HCT116 (cell line): Measurements from ENCODE around the gene HUS1. TPM values are rescaled to one million over a fixed set of nuclear protein-coding genes. Genes with fewer than 3 reads are reported as not detected.
A peak's percentile ranks its signal among the peaks of the same experiment; 100 is the strongest.

ENCODE experiments used
- ATAC-seq: fragments of 200-7000 bp; cut with Tn5 transposase; 2 replicates; pipeline ENCODE4 v1.9.1; 2020; ENCODE audit warnings: mild to moderate bottlenecking, moderate library complexity
- BruUV-seq: library from RNA; stranded (reverse); fragments of 400-500 nt; replicated peaks from 2 replicates; lab custom pipeline; 2021; lab: Mats Ljungman, UMichigan
- CTCF ChIA-PET: fragments of 300-600 bp; sonication (Branson Sonifier 250); formaldehyde crosslinking; loops from one replicate; lab custom pipeline; 2021; ENCODE audit warnings: antibody characterized with exemption; lab: Charles Lee
- POLR2A ChIA-PET: fragments of 300-600, 350-600 bp; sonication (Branson Sonifier 250); formaldehyde crosslinking; loops from one replicate; lab custom pipeline; 2021; ENCODE audit warnings: antibody characterized with exemption; lab: Charles Lee
- RAD21 ChIA-PET, 2 experiments: fragments of 300-600 bp; sonication (Branson Sonifier 250); formaldehyde crosslinking; loops; one replicate each; lab custom pipeline; 2023; ENCODE audit warnings: low total read pairs in 2 of 2; ENCODE audit not compliant: uncharacterized antibody in 2 of 2, unreplicated experiment in 2 of 2, low non-redundant PET in 1 of 2; lab: Charles Lee
- DNase-seq: peaks from one replicate; pipeline ENCODE4 v3.0.0-alpha.2; 2010; ENCODE audit warnings: low read depth, low spot score
- H2AFZ ChIP-seq: fragments of 200-600 bp; shearing (Covaris generic), sonication (generic); 2 replicates; pipeline ENCODE4 v1.6.1; 2017; ENCODE audit warnings: low read depth, mixed run types, mixed read lengths, antibody characterized with exemption, low read length; ENCODE audit not compliant: poor library complexity, severe bottlenecking
- H3K27ac ChIP-seq: 2 replicates; pipeline ENCODE4 v1.5.1; 2012; ENCODE audit warnings: low read depth, low read length
- H3K27me3 ChIP-seq: fragments of 200-600 bp; sonication (generic); 2 replicates; pipeline ENCODE4 v1.6.1; 2016; ENCODE audit warnings: mixed run types, low read length, mixed read lengths; ENCODE audit not compliant: insufficient read depth
- H3K36me3 ChIP-seq, 2 experiments: fragments of 200-500 bp in 1 of 2; fragments of 200-600 bp in 1 of 2; sonication (Bioruptor generic) in 1 of 2; sonication (generic) in 1 of 2; 2 replicates each; pipeline versions ENCODE4 v1.5.1 to v1.6.1; 2014 to 2016; ENCODE audit warnings: low read length in 2 of 2, inconsistent platforms in 1 of 2, mixed read lengths in 1 of 2, mixed run types in 1 of 2; ENCODE audit not compliant: insufficient read depth in 2 of 2, control insufficient read depth in 1 of 2
- H3K4me1 ChIP-seq, 2 experiments: fragments of 200-600 bp in 1 of 2; sonication (generic) in 1 of 2; 2 replicates each; pipeline versions ENCODE4 v1.5.1 to v1.6.1; 2012 to 2017; ENCODE audit warnings: low read length in 2 of 2, inconsistent platforms in 1 of 2, mild to moderate bottlenecking in 1 of 2, mixed read lengths in 1 of 2, mixed run types in 1 of 2, moderate library complexity in 1 of 2; ENCODE audit not compliant: insufficient read depth in 2 of 2, control insufficient read depth in 1 of 2
- H3K4me2 ChIP-seq: fragments of 200-600 bp; sonication (generic); 2 replicates; pipeline ENCODE4 v1.6.1; 2017; ENCODE audit warnings: mixed run types, low read length, mixed read lengths
- H3K4me3 ChIP-seq, 2 experiments: fragments of 200-600 bp in 1 of 2; sonication (generic) in 1 of 2; replicated peaks in 1 of 2; 2 replicates each; pipeline ENCODE4 v1.5.1; 2011 to 2016; ENCODE audit warnings: low read length in 2 of 2, control low read depth in 1 of 2, low read depth in 1 of 2, mild to moderate bottlenecking in 1 of 2, mixed read lengths in 1 of 2, mixed run types in 1 of 2
- H3K79me2 ChIP-seq: fragments of 200-600 bp; sonication (generic); 2 replicates; pipeline ENCODE4 v1.6.1; 2017; ENCODE audit warnings: mild to moderate bottlenecking, mixed run types, low read length, moderate library complexity, mixed read lengths; ENCODE audit not compliant: insufficient read depth
- H3K9ac ChIP-seq: fragments of 200-600 bp; sonication (generic); 2 replicates; pipeline ENCODE4 v1.6.1; 2016; ENCODE audit warnings: low read length, mixed read lengths
- H3K9me2 ChIP-seq: fragments of 200-600 bp; sonication (generic), shearing (Covaris generic); 2 replicates; pipeline ENCODE4 v1.6.1; 2017; ENCODE audit warnings: mixed run types, mild to moderate bottlenecking, moderate library complexity; ENCODE audit not compliant: insufficient read depth
- H3K9me3 ChIP-seq, 2 experiments: fragments of 200-500 bp in 1 of 2; fragments of 200-600 bp in 1 of 2; sonication (Bioruptor generic) in 1 of 2; sonication (generic) in 1 of 2; 2 replicates each; pipeline ENCODE4 v1.6.1; 2014 to 2017; ENCODE audit warnings: low read length in 2 of 2, mixed read lengths in 2 of 2, inconsistent platforms in 1 of 2, low read depth in 1 of 2, mild to moderate bottlenecking in 1 of 2, mixed run types in 1 of 2, moderate library complexity in 1 of 2; ENCODE audit not compliant: control insufficient read depth in 1 of 2, insufficient read depth in 1 of 2
- H4K20me1 ChIP-seq: fragments of 200-600 bp; sonication (generic), shearing (Covaris generic); 2 replicates; pipeline ENCODE4 v1.6.1; 2017; ENCODE audit warnings: mixed run types, mild to moderate bottlenecking, moderate library complexity; ENCODE audit not compliant: insufficient read depth
- CBX3 ChIP-seq: IDR thresholded peaks from 2 replicates; pipeline ENCODE4 v1.6.1; 2012; ENCODE audit warnings: low read depth
- POLR2A ChIP-seq: IDR thresholded peaks from 2 replicates; pipeline ENCODE4 v1.7.0; 2011; ENCODE audit warnings: borderline replicate concordance; ENCODE audit not compliant: insufficient read depth, insufficient read length; ENCODE audit errors: extremely low read depth
- RAD21 ChIP-seq: IDR thresholded peaks from 2 replicates; pipeline ENCODE4 v1.6.1; 2012; ENCODE audit warnings: low read depth, mild to moderate bottlenecking
- SRF ChIP-seq: IDR thresholded peaks from 2 replicates; pipeline ENCODE4 v1.6.1; 2012; ENCODE audit warnings: low read depth
- TCF7L2 ChIP-seq: IDR thresholded peaks from 2 replicates; pipeline ENCODE4 v1.7.0; 2011; ENCODE audit warnings: borderline replicate concordance, inconsistent platforms; ENCODE audit not compliant: insufficient read depth, insufficient read length; ENCODE audit errors: extremely low read depth
- intact Hi-C: fragments of 100-400 bp; cut with micrococcal nuclease; formaldehyde crosslinking; loops from 2 replicates; pipeline ENCODE4 v1.10.0; 2022
- total RNA-seq: library from RNA; stranded (reverse); gene quantifications from one replicate; pipeline ENCODE4 v1.2.1, GENCODE V29; 2021; ENCODE audit not compliant: unreplicated experiment
- TF ChIP-seq, protein P1 (sequence below), 3 experiments: fragments of 200-600 bp in 1 of 3; sonication (generic) in 1 of 3; IDR thresholded peaks in 2 of 3; conservative IDR thresholded peaks in 1 of 3; 2 replicates each; pipeline ENCODE4 v1.5.1; 2012 to 2017; ENCODE audit warnings: low read depth in 2 of 3, low read length in 2 of 3, antibody characterized with exemption in 1 of 3, borderline replicate concordance in 1 of 3, control low read depth in 1 of 3, mild to moderate bottlenecking in 1 of 3, mixed read lengths in 1 of 3, mixed run types in 1 of 3, moderate library complexity in 1 of 3; ENCODE audit not compliant: insufficient read depth in 1 of 3

HUS1 gene
- total RNA-seq, 1 experiment from 2014 or later, result 30.0 TPM

DNA sequence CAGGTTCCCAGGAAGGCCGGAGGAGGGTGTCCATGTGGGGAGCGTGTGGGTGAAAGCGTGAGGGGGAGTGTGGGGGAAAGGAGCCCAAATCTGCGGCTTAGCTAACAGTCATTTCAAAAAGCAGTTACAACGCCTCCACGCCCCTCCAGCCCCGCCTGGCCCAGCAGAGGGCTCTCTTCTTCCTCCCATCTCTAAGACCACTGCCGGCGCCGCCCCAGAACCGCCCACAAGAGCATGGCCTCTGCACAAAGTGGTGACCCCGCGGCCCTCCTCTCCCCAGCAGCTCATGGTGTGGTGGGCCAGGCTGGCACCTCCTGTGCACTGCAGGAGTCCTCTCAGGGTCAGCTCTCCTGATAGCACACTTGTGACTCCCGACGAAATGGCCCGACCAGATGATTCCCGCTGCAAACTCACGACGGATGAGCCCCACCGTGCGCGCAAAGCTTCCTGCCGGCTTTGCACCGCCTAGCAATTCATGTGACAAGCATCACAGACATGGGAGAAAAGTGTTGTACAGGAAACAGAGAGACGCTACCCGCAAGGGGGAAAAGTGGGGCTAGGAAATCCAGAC, 12.4 kb upstream of the HUS1 start:
- no peaks in the 10 kb centered on the region for H3K27me3 ChIP-seq
- DNase-seq, result no peak
- no peaks in the 10 kb centered on the region for H3K36me3 ChIP-seq
- H3K27ac ChIP-seq, result no peak overlapping the region
- peaks cover 2 to 5% of the 10 kb centered on the region in 2 experiments; a peak in 2 of 4 replicates for H3K4me1 ChIP-seq
- CTCF ChIA-PET, result interaction anchor here (0.7 to 1.4 kb wide), 4 partner anchors 96 to 163 kb away, joined by 3 to 10 read pairs (median 4); no protein-coding TSS in a partner anchor
- no peak overlapping the region for H2AFZ ChIP-seq
- H3K9ac ChIP-seq, result no peak overlapping the region
- POLR2A ChIA-PET, result interaction anchor here (1.3 kb wide), 1 partner anchor 8 kb away, joined by 4 read pairs; no protein-coding TSS in a partner anchor
- peak overlapping the region; percentile 29; the same call in 1 of the 2 replicates for H3K4me2 ChIP-seq
- peak; percentile 96 for ATAC-seq
- RAD21 ChIA-PET, result no interaction called here
- H3K9me3 ChIP-seq, result no peaks in the 10 kb centered on the region
- TF ChIP-seq RAD21 (peak; percentile 83), TCF7L2 (peak; percentile 25), POLR2A (peak; percentile 37), CBX3 (no peak), SRF (no peak)
- TF ChIP-seq, protein P1, sequence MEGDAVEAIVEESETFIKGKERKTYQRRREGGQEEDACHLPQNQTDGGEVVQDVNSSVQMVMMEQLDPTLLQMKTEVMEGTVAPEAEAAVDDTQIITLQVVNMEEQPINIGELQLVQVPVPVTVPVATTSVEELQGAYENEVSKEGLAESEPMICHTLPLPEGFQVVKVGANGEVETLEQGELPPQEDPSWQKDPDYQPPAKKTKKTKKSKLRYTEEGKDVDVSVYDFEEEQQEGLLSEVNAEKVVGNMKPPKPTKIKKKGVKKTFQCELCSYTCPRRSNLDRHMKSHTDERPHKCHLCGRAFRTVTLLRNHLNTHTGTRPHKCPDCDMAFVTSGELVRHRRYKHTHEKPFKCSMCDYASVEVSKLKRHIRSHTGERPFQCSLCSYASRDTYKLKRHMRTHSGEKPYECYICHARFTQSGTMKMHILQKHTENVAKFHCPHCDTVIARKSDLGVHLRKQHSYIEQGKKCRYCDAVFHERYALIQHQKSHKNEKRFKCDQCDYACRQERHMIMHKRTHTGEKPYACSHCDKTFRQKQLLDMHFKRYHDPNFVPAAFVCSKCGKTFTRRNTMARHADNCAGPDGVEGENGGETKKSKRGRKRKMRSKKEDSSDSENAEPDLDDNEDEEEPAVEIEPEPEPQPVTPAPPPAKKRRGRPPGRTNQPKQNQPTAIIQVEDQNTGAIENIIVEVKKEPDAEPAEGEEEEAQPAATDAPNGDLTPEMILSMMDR (IDR thresholded peaks at IDR 0.05 in 2 of 3, conservative IDR thresholded peaks at IDR 0.05 in 1 of 3; ENCODE audit: borderline replicate concordance in 1 of 3, insufficient read depth in 1 of 3, low read depth in 2 of 3, low read length in 2 of 3), result peak; percentile 52 to 62 (median 61); a peak in 5 of 6 replicates
- TF ChIP-seq, all 23 proteins: peak for 4
- Histone ChIP-seq H3K9me2 (no peaks in the 10 kb centered on the region), H4K20me1 (no peaks in the 10 kb centered on the region), H3K79me2 (no peaks in the 10 kb centered on the region), H3K4me3 (no peak overlapping the region)
- intact Hi-C loops, result loop anchor here (1.0 kb wide), 1 partner anchor 118 kb away; no protein-coding TSS in a partner anchor
- BruUV-seq, result no TSS peak
